OCI-LY1 (cell line): ENCODE data around the gene BCL7B.

Source experiments
- H2AFZ ChIP-seq: fragments of 200-600 bp; sonication (generic), shearing (Covaris generic); 2 replicates; pipeline ENCODE4 v1.6.0; 2014; ENCODE audit warnings: antibody characterized with exemption, mild to moderate bottlenecking, low read length
- H3F3A ChIP-seq: fragments of 200-600 bp; sonication (generic), shearing (Covaris generic); 2 replicates; pipeline ENCODE4 v1.6.0; 2014; ENCODE audit warnings: mild to moderate bottlenecking, antibody characterized with exemption, low read length, moderate library complexity; ENCODE audit not compliant: insufficient read depth
- H3K27ac ChIP-seq: fragments of 200-600 bp; sonication (generic); 2 replicates; pipeline ENCODE4 v1.5.1; 2014; ENCODE audit warnings: low read length, mixed run types, mild to moderate bottlenecking, low read depth; ENCODE audit not compliant: poor library complexity, severe bottlenecking
- H3K27me3 ChIP-seq: fragments of 200-600 bp; sonication (generic); 2 replicates; pipeline ENCODE4 v1.6.0; 2014; ENCODE audit warnings: antibody characterized with exemption, mild to moderate bottlenecking, low read length, moderate library complexity; ENCODE audit not compliant: insufficient read depth
- H3K36me3 ChIP-seq: fragments of 200-600 bp; sonication (generic); 2 replicates; pipeline ENCODE4 v1.6.1; 2014; ENCODE audit warnings: mild to moderate bottlenecking, antibody characterized with exemption, low read length, moderate library complexity, mixed read lengths; ENCODE audit not compliant: insufficient read depth
- H3K4me1 ChIP-seq: fragments of 200-600 bp; sonication (generic); 2 replicates; pipeline ENCODE4 v1.5.1; 2014; ENCODE audit warnings: mild to moderate bottlenecking, low read length, moderate library complexity; ENCODE audit not compliant: insufficient read depth, severe bottlenecking
- H3K4me2 ChIP-seq: fragments of 200-600 bp; sonication (generic), shearing (Covaris generic); 2 replicates; pipeline ENCODE4 v1.6.1; 2014; ENCODE audit warnings: low read length
- H3K4me3 ChIP-seq: fragments of 200-600 bp; sonication (generic); 2 replicates; pipeline ENCODE4 v1.5.1; 2014; ENCODE audit warnings: low read length, low read depth, mild to moderate bottlenecking, mixed read lengths; ENCODE audit not compliant: poor library complexity, severe bottlenecking
- H3K79me2 ChIP-seq: fragments of 200-600 bp; shearing (Covaris generic); 2 replicates; pipeline ENCODE4 v1.6.1; 2016; ENCODE audit warnings: mixed run types, low read length, mixed read lengths; ENCODE audit not compliant: insufficient read depth
- H3K9ac ChIP-seq: fragments of 200-600 bp; sonication (generic), shearing (Covaris generic); 2 replicates; pipeline ENCODE4 v1.6.1; 2014; ENCODE audit warnings: mild to moderate bottlenecking, low read length, mixed read lengths
- H3K9me2 ChIP-seq: fragments of 200-600 bp; sonication (generic), shearing (Covaris generic); 2 replicates; pipeline ENCODE4 v1.6.1; 2014; ENCODE audit warnings: low read depth, mild to moderate bottlenecking, low read length, mixed read lengths
- H3K9me3 ChIP-seq: fragments of 200-600 bp; shearing (Covaris generic); 2 replicates; pipeline ENCODE4 v1.6.1; 2014; ENCODE audit warnings: low read length, mixed read lengths
- H4K20me1 ChIP-seq: fragments of 200-600 bp; sonication (generic), shearing (Covaris generic); 2 replicates; pipeline ENCODE4 v1.6.0; 2016; ENCODE audit warnings: mild to moderate bottlenecking, low read length; ENCODE audit not compliant: insufficient read depth
- EZH2 ChIP-seq: fragments of 200-600 bp; sonication (generic), shearing (Covaris generic); IDR thresholded peaks from 2 replicates; pipeline ENCODE4 v1.8.0; 2017; ENCODE audit warnings: borderline replicate concordance, mixed run types, mild to moderate bottlenecking, antibody characterized with exemption, low read length, moderate library complexity, mixed read lengths
- TF ChIP-seq, protein P1 (sequence below): fragments of 200-600 bp; sonication (generic), shearing (Covaris generic); IDR thresholded peaks from 2 replicates; pipeline ENCODE4 v1.5.1; 2017; ENCODE audit warnings: mild to moderate bottlenecking, antibody characterized with exemption, low read length, moderate library complexity, mixed read lengths

BCL7B gene

GRCh38 chr7:73596191-73597065 lies 38.9 kb upstream of the BCL7B start:
- TF ChIP-seq EZH2 = no peak
- TF ChIP-seq, protein P1, sequence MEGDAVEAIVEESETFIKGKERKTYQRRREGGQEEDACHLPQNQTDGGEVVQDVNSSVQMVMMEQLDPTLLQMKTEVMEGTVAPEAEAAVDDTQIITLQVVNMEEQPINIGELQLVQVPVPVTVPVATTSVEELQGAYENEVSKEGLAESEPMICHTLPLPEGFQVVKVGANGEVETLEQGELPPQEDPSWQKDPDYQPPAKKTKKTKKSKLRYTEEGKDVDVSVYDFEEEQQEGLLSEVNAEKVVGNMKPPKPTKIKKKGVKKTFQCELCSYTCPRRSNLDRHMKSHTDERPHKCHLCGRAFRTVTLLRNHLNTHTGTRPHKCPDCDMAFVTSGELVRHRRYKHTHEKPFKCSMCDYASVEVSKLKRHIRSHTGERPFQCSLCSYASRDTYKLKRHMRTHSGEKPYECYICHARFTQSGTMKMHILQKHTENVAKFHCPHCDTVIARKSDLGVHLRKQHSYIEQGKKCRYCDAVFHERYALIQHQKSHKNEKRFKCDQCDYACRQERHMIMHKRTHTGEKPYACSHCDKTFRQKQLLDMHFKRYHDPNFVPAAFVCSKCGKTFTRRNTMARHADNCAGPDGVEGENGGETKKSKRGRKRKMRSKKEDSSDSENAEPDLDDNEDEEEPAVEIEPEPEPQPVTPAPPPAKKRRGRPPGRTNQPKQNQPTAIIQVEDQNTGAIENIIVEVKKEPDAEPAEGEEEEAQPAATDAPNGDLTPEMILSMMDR = no peak
- H3K9ac ChIP-seq = no peak overlapping the region

DNA sequence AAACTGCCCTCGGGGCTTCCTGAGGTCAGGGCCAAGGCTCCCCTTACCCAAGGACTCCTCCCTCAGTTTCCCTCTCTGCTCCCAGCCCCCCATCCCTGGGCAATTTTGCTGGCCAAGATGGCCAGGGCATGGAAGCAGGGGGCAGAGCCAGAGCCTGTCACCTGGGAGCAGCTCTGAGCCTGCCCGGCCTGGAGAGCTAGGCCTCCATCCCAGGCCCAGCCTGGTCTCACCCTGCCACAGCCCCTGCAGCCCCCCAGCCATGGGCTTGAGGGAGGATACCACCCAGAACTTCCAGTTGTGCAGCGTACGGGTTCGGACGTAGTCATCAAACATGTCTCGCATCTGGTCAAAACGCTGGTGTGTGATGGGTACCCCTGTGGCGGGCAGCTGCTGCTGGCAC lies 37.9 kb upstream of the BCL7B start:
- H3K9me3 ChIP-seq = no peaks in the 10 kb centered on the region

More at GRCh38 chr7:73596191-73597065, 38.9 kb upstream of the BCL7B start:
- no peak overlapping the region for H2AFZ ChIP-seq
- H3K4me3 ChIP-seq = no peak overlapping the region
- H4K20me1 ChIP-seq = no peaks in the 10 kb centered on the region
- no peak overlapping the region for H3K27ac ChIP-seq
- no peaks in the 10 kb centered on the region for H3K36me3 ChIP-seq
- H3K4me1 ChIP-seq = no peaks in the 10 kb centered on the region
- H3K4me2 ChIP-seq = no peak overlapping the region
- peaks cover 14% of the 10 kb centered on the region for H3K27me3 ChIP-seq
- H3K9me2 ChIP-seq = no peaks in the 10 kb centered on the region
- no peaks in the 10 kb centered on the region for H3K79me2 ChIP-seq
- no peaks in the 10 kb centered on the region for H3K9me3 ChIP-seq
- no peaks in the 10 kb centered on the region for H3F3A ChIP-seq

DNA sequence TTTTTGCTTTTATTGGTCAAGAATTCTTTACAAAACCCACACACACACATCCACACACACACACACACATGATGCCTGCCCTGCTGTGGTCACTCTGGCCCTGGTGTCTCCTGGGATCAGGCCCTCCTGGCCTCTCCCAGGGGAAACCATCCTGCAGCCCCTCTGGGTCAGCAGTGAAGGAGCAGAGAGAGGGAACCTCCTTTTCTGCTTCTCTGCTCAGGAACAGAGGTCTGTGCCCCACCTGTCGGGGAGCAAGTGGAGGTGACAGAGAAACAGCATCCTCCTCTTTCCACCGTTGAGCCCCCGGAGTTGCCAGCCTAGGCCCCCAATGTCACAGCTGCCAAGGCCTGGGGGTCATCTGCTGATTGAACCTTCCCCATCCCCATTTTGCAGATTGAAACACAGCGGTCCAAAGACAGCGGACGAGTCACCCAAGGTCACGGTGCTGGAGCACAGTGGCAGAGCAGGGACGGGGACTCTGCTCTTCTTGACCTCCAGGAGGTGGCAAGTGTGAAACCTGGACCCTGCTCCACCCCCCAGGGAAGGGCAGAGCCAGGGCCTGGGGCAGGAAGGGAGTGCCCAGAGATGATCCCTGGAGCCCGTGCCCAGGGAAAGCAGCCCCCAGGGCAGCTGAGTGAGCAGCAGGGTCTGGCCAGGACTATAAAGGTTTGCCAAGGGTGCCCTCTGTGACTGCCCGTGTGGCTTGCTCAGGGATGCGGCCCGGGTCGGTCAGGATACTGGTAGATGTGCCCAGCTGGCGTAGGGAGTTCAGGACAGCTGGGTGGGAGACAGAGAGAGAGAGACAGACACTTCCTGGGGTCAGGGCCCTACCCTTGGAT lies 35.9 kb upstream of the BCL7B start:
- no peaks in the 10 kb centered on the region for H3K4me1 ChIP-seq
- no peaks in the 10 kb centered on the region for H3K36me3 ChIP-seq
- no peaks in the 10 kb centered on the region for H4K20me1 ChIP-seq
- H3F3A ChIP-seq = no peaks in the 10 kb centered on the region
- H3K27ac ChIP-seq = no peak overlapping the region
- no peak overlapping the region for H2AFZ ChIP-seq
- no peak overlapping the region for H3K4me3 ChIP-seq
- no peak overlapping the region for H3K4me2 ChIP-seq
- H3K9ac ChIP-seq = no peak overlapping the region
- no peaks in the 10 kb centered on the region for H3K9me2 ChIP-seq
- H3K79me2 ChIP-seq = no peaks in the 10 kb centered on the region
- no peaks in the 10 kb centered on the region for H3K9me3 ChIP-seq
- no peak for TF ChIP-seq EZH2
- TF ChIP-seq, protein P1 = peak; percentile 29; the same call in 1 of the 2 replicates
- peaks cover 13% of the 10 kb centered on the region for H3K27me3 ChIP-seq

More for the DNA sequence above, 37.9 kb upstream of the BCL7B start:
- Histone ChIP-seq H3K4me1 (no peaks in the 10 kb centered on the region), H3K4me3 (no peak overlapping the region), H3K79me2 (no peaks in the 10 kb centered on the region), H4K20me1 (no peaks in the 10 kb centered on the region), H3K4me2 (no peak overlapping the region), H3K36me3 (no peaks in the 10 kb centered on the region), H3F3A (no peaks in the 10 kb centered on the region), H3K27ac (no peak overlapping the region), H2AFZ (no peak overlapping the region), H3K9me2 (no peaks in the 10 kb centered on the region), H3K27me3 (peaks cover 14% of the 10 kb centered on the region), H3K9ac (no peak overlapping the region)
- no peak for TF ChIP-seq EZH2
- TF ChIP-seq, protein P1 = no peak
